IPS-NIHi7 (cell line): ENCODE results near the gene ADAMTS2.

ENCODE experiments used
- DNase-seq: peaks from one replicate; pipeline ENCODE4 v3.0.0; 2012; ENCODE audit warnings: mixed read lengths; ENCODE audit errors: extremely low spot score

ADAMTS2 gene

GRCh38 chr5:179266291-179267070 lies 78.8 kb downstream of the ADAMTS2 start:
- no peak for DNase-seq

- DNase-seq, result peak; percentile 71
Observed at GRCh38 chr5:179265514-179266290, 79.6 kb downstream of the ADAMTS2 start.

- no peak for DNase-seq
Observed at GRCh38 chr5:179264783-179265513, 80.3 kb downstream of the ADAMTS2 start.

GRCh38 chr5:179264053-179264782 lies 81.0 kb downstream of the ADAMTS2 start:
- DNase-seq, result no peak

DNA sequence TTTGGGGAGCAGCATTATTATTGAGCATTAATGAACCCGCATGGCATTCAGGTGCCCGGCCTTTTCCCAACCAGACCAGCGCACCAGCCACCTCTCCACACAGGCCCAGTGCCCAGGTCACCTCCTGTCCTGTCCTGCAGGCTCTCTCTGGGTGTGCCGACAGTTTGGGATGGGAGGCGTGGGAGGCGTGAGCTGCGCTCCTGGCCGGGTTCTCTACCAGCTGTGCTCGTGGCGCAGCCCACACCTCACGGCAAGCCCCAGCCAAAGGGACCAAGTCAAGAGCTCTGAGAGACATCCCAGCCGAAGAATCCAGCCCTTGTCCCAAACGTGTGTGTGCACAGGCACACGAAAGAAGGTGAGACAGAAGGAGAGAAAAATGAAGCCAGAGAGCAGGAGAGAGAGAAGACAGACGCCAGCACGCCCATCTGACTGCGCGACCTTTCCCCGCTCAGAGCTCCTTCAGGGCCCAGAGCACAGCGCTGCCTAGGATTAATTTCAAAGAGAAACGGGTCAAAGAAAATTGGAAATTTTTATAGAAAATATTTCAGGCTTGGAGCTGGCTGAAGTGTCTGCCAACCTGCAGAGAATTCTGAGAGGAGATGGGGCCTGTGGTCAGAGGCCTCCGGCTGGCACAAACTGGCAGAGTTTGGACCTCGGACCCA lies 81.7 kb downstream of the ADAMTS2 start:
- DNase-seq, result no peak

- DNase-seq, result no peak
Observed at GRCh38 chr5:179262126-179262920, 82.9 kb downstream of the ADAMTS2 start.

DNA sequence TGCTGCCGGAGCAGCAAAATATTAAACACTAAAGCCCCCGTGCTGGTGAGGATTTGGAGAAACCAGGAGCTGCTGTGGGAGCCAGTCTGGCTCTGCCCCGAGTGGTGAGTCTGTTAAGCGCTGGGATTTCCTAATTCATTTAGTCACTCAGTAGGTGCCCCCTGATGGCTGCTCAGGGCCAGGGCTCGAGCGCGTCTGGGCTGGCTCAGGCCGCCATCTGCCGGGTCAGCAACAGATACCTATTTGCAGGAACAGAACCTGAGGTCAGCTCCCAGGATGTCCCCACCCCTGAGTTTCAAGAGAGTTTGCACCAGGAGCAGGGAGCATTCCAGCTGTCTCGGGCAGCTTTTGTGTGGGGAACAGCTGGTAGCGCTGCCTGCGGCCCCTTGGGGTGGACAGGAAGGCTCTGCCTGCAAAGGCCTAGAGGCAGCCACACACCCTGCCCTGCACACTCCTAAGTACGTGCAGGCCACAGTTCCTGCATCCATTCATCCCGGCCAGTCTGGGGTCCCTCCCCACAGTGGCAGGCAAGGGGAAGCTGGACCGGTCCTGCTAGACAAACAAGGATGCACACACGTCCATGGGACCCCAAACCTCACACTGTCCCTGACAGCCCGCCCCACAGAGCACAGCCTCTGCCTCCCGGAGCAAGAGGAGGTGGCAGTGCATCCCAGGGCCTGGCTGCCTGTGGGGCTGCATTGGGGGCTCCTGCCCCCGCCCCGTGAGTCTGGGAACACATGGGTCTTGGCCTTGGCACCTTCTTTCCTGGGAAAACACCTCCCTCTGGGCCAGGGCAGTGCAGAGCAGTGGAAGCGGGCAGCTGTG lies 83.7 kb downstream of the ADAMTS2 start:
- peak; percentile 88 for DNase-seq

DNA sequence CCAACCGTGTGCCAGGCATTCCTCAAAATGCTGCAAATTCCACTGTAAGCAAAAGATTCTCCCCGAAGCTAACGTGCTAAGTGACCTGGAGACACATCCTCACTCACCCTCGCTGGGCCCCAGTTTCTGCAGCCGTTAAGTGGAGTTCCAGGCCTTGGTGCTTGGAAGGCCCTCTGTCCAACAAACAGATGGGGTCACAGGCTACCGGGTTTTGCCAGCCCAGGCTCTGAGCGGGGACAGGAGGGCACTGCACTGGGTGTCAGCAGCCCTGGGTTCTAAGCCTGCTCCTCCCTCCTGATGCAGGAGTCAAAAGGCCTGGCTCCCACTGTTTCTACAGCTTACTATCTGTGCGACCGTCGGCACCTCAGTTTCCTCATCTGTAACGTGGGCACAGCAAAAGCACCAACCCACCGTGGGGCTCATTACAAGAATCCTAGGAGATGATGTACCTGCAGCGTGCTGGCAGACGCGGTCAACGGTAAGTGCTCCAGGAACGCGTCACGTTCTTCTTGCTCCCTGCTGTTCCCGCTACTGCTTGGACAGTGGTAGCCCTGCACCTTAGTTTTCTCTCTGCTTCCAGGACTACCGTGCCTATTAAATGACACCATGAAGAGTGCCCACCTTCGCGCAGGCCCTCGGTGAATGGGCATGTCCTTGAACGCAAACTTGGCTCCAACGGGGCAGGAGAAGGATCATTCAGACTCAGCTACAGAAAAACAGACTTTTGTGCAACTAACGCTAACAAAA lies 84.8 kb downstream of the ADAMTS2 start:
- no peak for DNase-seq

DNA sequence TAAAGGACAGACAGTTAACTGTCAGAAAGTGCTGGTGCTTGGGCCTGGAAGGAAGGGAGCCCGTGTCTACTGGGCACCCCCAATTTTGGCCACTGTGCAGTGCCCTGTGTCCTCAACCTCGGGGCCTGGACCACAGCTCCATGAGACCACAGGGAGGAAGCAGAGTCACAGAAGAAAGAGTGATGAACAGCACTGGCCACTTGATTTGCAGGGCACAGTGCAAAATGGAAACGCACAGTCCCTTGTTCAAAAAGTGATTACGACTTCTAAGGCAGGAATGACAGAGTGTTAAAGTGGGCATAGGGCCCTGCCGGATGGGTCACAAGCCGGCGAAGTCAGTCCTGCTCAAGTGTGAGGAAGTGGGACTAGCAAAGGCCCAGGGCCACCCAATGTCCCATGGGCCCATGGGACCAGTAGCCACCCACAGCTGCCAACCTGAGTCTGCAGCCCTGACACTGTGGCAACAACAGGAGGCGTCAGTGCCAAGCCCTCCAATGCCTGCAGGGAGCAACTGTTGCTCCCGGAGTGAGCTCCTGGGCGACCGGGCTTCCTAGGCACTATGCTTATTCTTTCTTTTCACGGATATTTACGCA lies 85.4 kb downstream of the ADAMTS2 start:
- no peak for DNase-seq

DNA sequence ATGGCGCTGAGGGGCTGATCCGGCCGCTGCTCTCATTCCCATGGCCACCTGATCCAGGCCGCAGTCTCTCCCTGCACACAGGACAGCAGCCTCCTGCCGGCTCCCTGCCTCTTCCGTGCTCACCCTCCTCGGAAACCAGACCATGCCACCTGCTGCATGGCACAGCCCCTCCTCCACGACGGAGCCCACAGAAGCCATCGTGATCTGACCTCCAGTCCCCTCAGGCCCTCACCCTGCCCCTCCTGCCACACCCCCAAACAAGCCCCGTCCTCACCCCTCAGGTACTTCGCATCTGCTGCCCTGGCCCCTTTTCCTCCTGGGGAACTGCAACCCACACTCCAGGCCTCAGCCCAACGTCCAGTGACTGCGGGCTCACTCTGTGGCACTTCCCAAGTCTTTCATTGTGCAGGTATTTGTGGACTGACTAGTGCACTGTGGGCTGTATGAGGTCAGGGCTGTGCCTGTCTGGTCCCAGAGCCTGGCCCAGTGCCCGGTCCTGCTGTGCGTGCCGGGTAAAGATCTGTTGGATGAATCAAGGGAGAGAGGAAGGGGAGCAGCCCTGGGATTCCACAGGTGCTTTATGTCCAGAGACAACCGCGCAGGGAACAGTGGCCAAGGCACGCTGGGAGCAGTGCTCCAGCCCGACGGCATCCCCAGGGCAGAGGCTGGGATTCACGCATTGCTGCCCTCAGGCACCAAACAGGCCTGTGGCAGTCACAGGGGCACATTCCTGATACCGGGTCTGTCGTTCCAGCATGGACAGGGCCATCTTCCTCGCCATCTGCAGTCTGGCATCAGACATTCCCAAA lies 86.1 kb downstream of the ADAMTS2 start:
- DNase-seq, result no peak

GRCh38 chr5:179258001-179258921 lies 87.0 kb downstream of the ADAMTS2 start:
- no peak for DNase-seq

DNA sequence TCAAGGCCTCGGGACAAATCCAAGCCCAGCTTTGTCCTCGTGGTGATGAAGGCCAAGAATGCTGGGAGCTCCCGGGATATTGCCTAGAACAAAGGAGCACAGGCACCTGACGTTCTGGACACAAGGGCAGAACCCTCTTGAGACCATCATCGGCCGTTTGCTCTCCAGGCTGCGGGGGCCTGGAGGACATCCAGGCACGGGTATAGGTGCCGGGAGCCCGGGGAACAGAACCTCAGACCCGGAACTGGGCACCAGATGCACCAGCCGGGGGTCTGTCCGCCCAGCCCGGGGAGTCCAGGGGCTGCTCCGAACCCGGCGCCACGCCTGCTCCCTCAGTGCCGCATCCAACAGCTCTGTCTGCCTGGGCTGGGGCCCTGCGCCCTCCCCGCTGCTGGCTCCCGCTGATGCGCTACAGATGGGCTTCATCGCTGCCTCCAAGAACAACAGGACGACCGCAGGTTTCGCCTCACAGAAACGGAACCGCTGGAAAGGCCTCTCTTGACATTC lies 88.0 kb downstream of the ADAMTS2 start:
- DNase-seq, result no peak

- DNase-seq, result no peak
Observed at GRCh38 chr5:179256328-179257175, 88.7 kb downstream of the ADAMTS2 start.

- DNase-seq, result no peak
Observed at GRCh38 chr5:179255527-179256327, 89.5 kb downstream of the ADAMTS2 start.
